Tibial nerve (tissue), 4 donors: ENCODE data around the gene BRD3OS. TPM values are rescaled to one million over a fixed set of nuclear protein-coding genes. Genes with fewer than 3 reads are reported as not detected.

Experiments used
- DNase-seq, 2 donors: peaks; one replicate each; pipeline ENCODE4 v3.0.0-alpha.2; 2019; ENCODE audit warnings: low spot score in 2 of 2
- H3K27ac ChIP-seq, 4 donors: fragments of 200-600 bp; sonication (generic) in 3 of 4; one replicate each; pipeline ENCODE4 v1.5.1; 2017 to 2019; ENCODE audit warnings: mild to moderate bottlenecking in 1 of 4
- H3K27me3 ChIP-seq, 2 donors: fragments of 200-600 bp; sonication (generic) in 1 of 2; one replicate each; pipeline versions ENCODE4 v1.5.1 to v1.6.0; 2017 to 2019
- H3K36me3 ChIP-seq, 3 donors: fragments of 200-600 bp; sonication (generic); one replicate each; pipeline ENCODE4 v1.5.1; 2018 to 2019
- H3K4me1 ChIP-seq, 4 donors: fragments of 200-600 bp; sonication (generic) in 3 of 4; one replicate each; pipeline ENCODE4 v1.5.1; 2017 to 2019
- H3K4me3 ChIP-seq, 4 donors: fragments of 200-600 bp; sonication (generic) in 3 of 4; one replicate each; pipeline ENCODE4 v1.5.1; 2017 to 2019; ENCODE audit warnings: mild to moderate bottlenecking in 1 of 4, moderate library complexity in 1 of 4
- H3K9me3 ChIP-seq, 4 donors: fragments of 200-600 bp; sonication (generic) in 3 of 4; one replicate each; pipeline ENCODE4 v1.5.1; 2017 to 2019
- CTCF ChIP-seq, 5 experiments: fragments of 200-600 bp in 3 of 5; fragments of 450-650 bp in 2 of 5; sonication (generic) in 3 of 5; IDR thresholded peaks; one replicate each; pipeline ENCODE4 v1.5.1; 2016 to 2019; ENCODE audit warnings: antibody characterized with exemption in 5 of 5, mild to moderate bottlenecking in 3 of 5, moderate library complexity in 2 of 5
- EP300 ChIP-seq, 2 donors: sonication (generic); formaldehyde crosslinking; IDR thresholded peaks; one replicate each; pipeline ENCODE4 v1.6.1; 2017; ENCODE audit warnings: antibody characterized with exemption in 2 of 2, mild to moderate bottlenecking in 1 of 2
- POLR2A ChIP-seq, 2 donors: fragments of 450-650 bp; IDR thresholded peaks; one replicate each; pipeline ENCODE4 v1.6.1; 2017; ENCODE audit warnings: antibody characterized with exemption in 2 of 2, mild to moderate bottlenecking in 2 of 2, moderate library complexity in 2 of 2
- WGBS, 2 donors: methylation state at CpG; one replicate each; pipeline ENCODE4 v1.1.5; 2018; 5-methylcytosine and 5-hydroxymethylcytosine counted together
- total RNA-seq, 4 donors: library from RNA; depleted of rRNA; stranded (reverse); fragments of >200 nt; gene quantifications; one replicate each; pipeline ENCODE4 v1.1.0, GENCODE V29; 2016

Gene BRD3OS
- total RNA-seq, 4 donors from 2014 or later, result 9.2 to 28.2 (median 13.7) TPM

GRCh38 chr9:134025606-134026541, 593 bp downstream of the BRD3OS start:
- WGBS, 2 donors, result 12 to 14% methylated on average over 38 to 55 of the region's 66 CpGs
- TF ChIP-seq CTCF (IDR thresholded peaks at IDR 0.05) (peak in 1 of 5 experiments; percentile 13), EP300 (IDR thresholded peaks at IDR 0.05) (no peak), POLR2A (IDR thresholded peaks at IDR 0.05) (no peak)
- Histone ChIP-seq H3K36me3 (peaks cover 0 to 41% (median 0%) of the 10 kb centered on the region in 3 donors), H3K9me3 (no peaks in the 10 kb centered on the region), H3K4me1 (peaks cover 0 to 12% (median 7%) of the 10 kb centered on the region in 4 donors), H3K27ac (peak overlapping the region; percentile 52 to 86 (median 76)), H3K27me3 (no peaks in the 10 kb centered on the region), H3K4me3 (peak overlapping the region; percentile 62 to 96 (median 86))
- peak in 1 of 2 donors; percentile 14 for DNase-seq

- Histone ChIP-seq H3K9me3 (no peaks in the 10 kb centered on the region), H3K4me1 (peaks cover 0 to 12% (median 7%) of the 10 kb centered on the region in 4 donors), H3K27ac (no peak overlapping the region), H3K36me3 (peaks cover 0 to 48% (median 0%) of the 10 kb centered on the region in 3 donors), H3K4me3 (peak overlapping the region in 1 of 4 donors; percentile 62), H3K27me3 (no peaks in the 10 kb centered on the region)
- DNase-seq, result no peak
- no peak for TF ChIP-seq CTCF (IDR thresholded peaks at IDR 0.05)
- no peak for TF ChIP-seq POLR2A (IDR thresholded peaks at IDR 0.05)
- TF ChIP-seq EP300 (IDR thresholded peaks at IDR 0.05), result no peak
- WGBS, 2 donors, result 80 to 82% methylated on average over 18 of the region's 18 CpGs
Measured at GRCh38 chr9:134026581-134026980, 1.3 kb downstream of the BRD3OS start.

- Histone ChIP-seq H3K27me3 (no peaks in the 10 kb centered on the region), H3K36me3 (peaks cover 0 to 52% (median 0%) of the 10 kb centered on the region in 3 donors), H3K4me3 (no peak overlapping the region), H3K27ac (no peak overlapping the region), H3K9me3 (no peaks in the 10 kb centered on the region), H3K4me1 (peaks cover 0 to 12% (median 7%) of the 10 kb centered on the region in 4 donors)
- TF ChIP-seq CTCF (IDR thresholded peaks at IDR 0.05) (no peak), POLR2A (IDR thresholded peaks at IDR 0.05) (no peak), EP300 (IDR thresholded peaks at IDR 0.05) (no peak)
- no peak for DNase-seq
- WGBS, 2 donors, result 88 to 90% methylated on average over 8 of the region's 8 CpGs
Measured at GRCh38 chr9:134026981-134027380, 1.7 kb downstream of the BRD3OS start.

- 90 to 92% methylated on average over 7 of the region's 7 CpGs for WGBS, 2 donors
Measured at GRCh38 chr9:134027561-134027960, 2.3 kb downstream of the BRD3OS start.

More at GRCh38 chr9:134027561-134027960, 2.3 kb downstream of the BRD3OS start:
- Histone ChIP-seq H3K4me1 (peaks cover 0 to 12% (median 7%) of the 10 kb centered on the region in 4 donors), H3K4me3 (no peak overlapping the region), H3K27me3 (no peaks in the 10 kb centered on the region), H3K9me3 (no peaks in the 10 kb centered on the region), H3K27ac (no peak overlapping the region), H3K36me3 (peaks cover 0 to 58% (median 4%) of the 10 kb centered on the region in 3 donors)
- TF ChIP-seq CTCF (IDR thresholded peaks at IDR 0.05) (no peak), EP300 (IDR thresholded peaks at IDR 0.05) (no peak), POLR2A (IDR thresholded peaks at IDR 0.05) (no peak)
- no peak for DNase-seq
